Stimulated activated CD4-positive, alpha-beta T cell treated with anti-CD3 and anti-CD28 coated beads, Interleukin-1b, Interleukin-23, amount 100 ng/mL, for 24 hours (primary cell): Measurements from ENCODE around the gene TRIM27.
"Not testable (repeated sequence)": the region's sequence is repeated elsewhere in the genome, so short reads cannot be mapped to it uniquely, and the experiment has no call there.

Source experiments
- DNase-seq, 4 experiments: peaks; one replicate each; pipeline ENCODE4 v3.0.0-alpha.2; 2020; ENCODE audit warnings: low read depth in 4 of 4, low spot score in 1 of 4

TRIM27 gene

GRCh38 chr6:28943557-28944411 is 20.0 kb upstream of the TRIM27 start:
- peak; percentile 47 to 72 (median 69) for DNase-seq

- no peak for DNase-seq
Observed at GRCh38 chr6:28943223-28943556, 19.4 kb upstream of the TRIM27 start.

GRCh38 chr6:28941684-28942448 is 18.1 kb upstream of the TRIM27 start:
- no peak for DNase-seq

- DNase-seq: peak; percentile 61 to 73 (median 68)
Observed at GRCh38 chr6:28940858-28941683, 17.3 kb upstream of the TRIM27 start.

GRCh38 chr6:28940294-28940857 is 16.6 kb upstream of the TRIM27 start:
- DNase-seq: peak in 2 of 4 experiments; percentile 40 to 41

GRCh38 chr6:28933069-28933468 is 9.3 kb upstream of the TRIM27 start:
- DNase-seq: no peak

- DNase-seq: no peak
Observed at GRCh38 chr6:28929887-28930620, 6.3 kb upstream of the TRIM27 start.

GRCh38 chr6:28929339-28929738 is 5.6 kb upstream of the TRIM27 start:
- DNase-seq: not testable (repeated sequence)

GRCh38 chr6:28927846-28928245 is 4.1 kb upstream of the TRIM27 start:
- DNase-seq: no peak

- DNase-seq: peak in 1 of 4 experiments; percentile 24
Observed at GRCh38 chr6:28922821-28923317, 916 bp downstream of the TRIM27 start.

- peak in 1 of 4 experiments; percentile 17 for DNase-seq
Observed at GRCh38 chr6:28922004-28922820, 1.6 kb downstream of the TRIM27 start.

GRCh38 chr6:28920281-28920680 is 3.5 kb downstream of the TRIM27 start:
- no peak for DNase-seq

- DNase-seq: no peak
Observed at GRCh38 chr6:28914941-28915340, 8.8 kb downstream of the TRIM27 start.

GRCh38 chr6:28910901-28911690 is 12.7 kb downstream of the TRIM27 start:
- no peak for DNase-seq

- no peak for DNase-seq
Observed at GRCh38 chr6:28907394-28907793, 16.4 kb downstream of the TRIM27 start.

- no peak for DNase-seq
Observed at GRCh38 chr6:28906669-28907068, 17.1 kb downstream of the TRIM27 start.

- no peak for DNase-seq
Observed at GRCh38 chr6:28903686-28904085, 20.1 kb downstream of the TRIM27 start.

- no peak for DNase-seq
Observed at GRCh38 chr6:28901831-28902230, 22.0 kb downstream of the TRIM27 start.
